Duodenal mucosa (tissue), 2 donors: ENCODE data around the gene RNF144B.
"Not testable (repeated sequence)": the region's sequence is repeated elsewhere in the genome, so short reads cannot be mapped to it uniquely, and the experiment has no call there.

Experiments
- H3K27ac ChIP-seq: one replicate; pipeline ENCODE4 v1.7.0; 2013; ENCODE audit warnings: low read depth, low read length
- H3K27me3 ChIP-seq, 2 donors: one replicate each; pipeline ENCODE4 v1.7.0; 2013; ENCODE audit warnings: low read length in 2 of 2, control low read depth in 1 of 2; ENCODE audit not compliant: insufficient read depth in 2 of 2, control insufficient read depth in 1 of 2
- H3K36me3 ChIP-seq, 2 donors: one replicate each; pipeline ENCODE4 v1.7.0; 2013; ENCODE audit warnings: low read length in 2 of 2, control low read depth in 1 of 2; ENCODE audit not compliant: insufficient read depth in 2 of 2, control insufficient read depth in 1 of 2
- H3K4me1 ChIP-seq, 2 donors: one replicate each; pipeline ENCODE4 v1.7.0; 2013; ENCODE audit warnings: low read length in 2 of 2, control low read depth in 1 of 2; ENCODE audit not compliant: insufficient read depth in 2 of 2, control insufficient read depth in 1 of 2
- H3K4me3 ChIP-seq, 2 donors: one replicate each; pipeline ENCODE4 v1.7.0; 2013; ENCODE audit warnings: low read length in 2 of 2, low read depth in 1 of 2
- H3K9ac ChIP-seq, 2 donors: one replicate each; pipeline ENCODE4 v1.7.0; 2013; ENCODE audit warnings: low read length in 2 of 2, low read depth in 1 of 2
- H3K9me3 ChIP-seq, 2 donors: one replicate each; pipeline ENCODE4 v1.7.0; 2013; ENCODE audit warnings: low read length in 2 of 2, control low read depth in 1 of 2; ENCODE audit not compliant: control insufficient read depth in 1 of 2

Gene RNF144B

GRCh38 chr6:18352001-18352400 lies 35.1 kb upstream of the RNF144B start:
- Histone ChIP-seq H3K36me3 (no peaks in the 10 kb centered on the region), H3K27me3 (no peaks in the 10 kb centered on the region), H3K9me3 (no peaks in the 10 kb centered on the region), H3K9ac (no peak overlapping the region), H3K27ac (no peak overlapping the region), H3K4me1 (no peaks in the 10 kb centered on the region), H3K4me3 (no peak overlapping the region)

GRCh38 chr6:18352842-18353241 lies 34.3 kb upstream of the RNF144B start:
- Histone ChIP-seq H3K4me1 (no peaks in the 10 kb centered on the region), H3K27me3 (no peaks in the 10 kb centered on the region), H3K9me3 (no peaks in the 10 kb centered on the region), H3K4me3 (no peak overlapping the region), H3K36me3 (no peaks in the 10 kb centered on the region), H3K27ac (no peak overlapping the region), H3K9ac (no peak overlapping the region)

- Histone ChIP-seq H3K36me3 (no peaks in the 10 kb centered on the region), H3K27me3 (no peaks in the 10 kb centered on the region), H3K4me3 (no peak overlapping the region), H3K9me3 (no peaks in the 10 kb centered on the region), H3K9ac (no peak overlapping the region), H3K4me1 (no peaks in the 10 kb centered on the region), H3K27ac (no peak overlapping the region)
Measured at GRCh38 chr6:18353251-18353650, 33.9 kb upstream of the RNF144B start.

GRCh38 chr6:18357546-18357945 lies 29.6 kb upstream of the RNF144B start:
- not testable (repeated sequence) for H3K27ac ChIP-seq, H3K4me1 ChIP-seq, H3K9me3 ChIP-seq, H3K9ac ChIP-seq, H3K36me3 ChIP-seq, H3K27me3 ChIP-seq, H3K4me3 ChIP-seq

- Histone ChIP-seq H3K4me1 (no peaks in the 10 kb centered on the region), H3K27ac (no peak overlapping the region), H3K9ac (no peak overlapping the region), H3K9me3 (no peaks in the 10 kb centered on the region), H3K36me3 (no peaks in the 10 kb centered on the region), H3K27me3 (no peaks in the 10 kb centered on the region), H3K4me3 (no peak overlapping the region)
Measured at GRCh38 chr6:18359237-18359885, 27.8 kb upstream of the RNF144B start.

GRCh38 chr6:18360188-18360587 lies 27.0 kb upstream of the RNF144B start:
- Histone ChIP-seq H3K9ac (no peak overlapping the region), H3K4me1 (no peaks in the 10 kb centered on the region), H3K9me3 (no peaks in the 10 kb centered on the region), H3K27ac (no peak overlapping the region), H3K27me3 (no peaks in the 10 kb centered on the region), H3K36me3 (no peaks in the 10 kb centered on the region), H3K4me3 (no peak overlapping the region)

GRCh38 chr6:18362058-18362561 lies 25.0 kb upstream of the RNF144B start:
- Histone ChIP-seq H3K4me1 (no peaks in the 10 kb centered on the region), H3K27ac (no peak overlapping the region), H3K9me3 (no peaks in the 10 kb centered on the region), H3K9ac (no peak overlapping the region), H3K27me3 (no peaks in the 10 kb centered on the region), H3K4me3 (no peak overlapping the region), H3K36me3 (no peaks in the 10 kb centered on the region)

- Histone ChIP-seq H3K9ac (no peak overlapping the region), H3K4me1 (no peaks in the 10 kb centered on the region)
Measured at GRCh38 chr6:18363746-18364145, 23.4 kb upstream of the RNF144B start.

GRCh38 chr6:18364561-18364960 lies 22.6 kb upstream of the RNF144B start:
- H3K27ac ChIP-seq, H3K9me3 ChIP-seq, H3K27me3 ChIP-seq, H3K4me1 ChIP-seq, H3K4me3 ChIP-seq, H3K9ac ChIP-seq, H3K36me3 ChIP-seq: not testable (repeated sequence)

More at GRCh38 chr6:18363746-18364145, 23.4 kb upstream of the RNF144B start:
- no peaks in the 10 kb centered on the region for H3K27me3 ChIP-seq
- H3K9me3 ChIP-seq: no peaks in the 10 kb centered on the region
- H3K4me3 ChIP-seq: no peak overlapping the region
- no peaks in the 10 kb centered on the region for H3K36me3 ChIP-seq
- H3K27ac ChIP-seq: no peak overlapping the region

- no peak overlapping the region for H3K9ac ChIP-seq
- no peak overlapping the region for H3K4me3 ChIP-seq
- H3K9me3 ChIP-seq: no peaks in the 10 kb centered on the region
- no peaks in the 10 kb centered on the region for H3K4me1 ChIP-seq
- no peaks in the 10 kb centered on the region for H3K36me3 ChIP-seq
- no peak overlapping the region for H3K27ac ChIP-seq
- H3K27me3 ChIP-seq: no peaks in the 10 kb centered on the region
Measured at GRCh38 chr6:18367371-18367770, 19.8 kb upstream of the RNF144B start.
